HG02571 (cell line): ENCODE data around the gene SLC4A7.
"Not testable (repeated sequence)": the region's sequence is repeated elsewhere in the genome, so short reads cannot be mapped to it uniquely, and the experiment has no call there.

Experiments used
- ATAC-seq: cut with Tn5 transposase; IDR thresholded peaks from one replicate; pipeline ENCODE4 v1.9.1; 2021; ENCODE audit warnings: mild to moderate bottlenecking, moderate library complexity; ENCODE audit not compliant: unreplicated experiment

The SLC4A7 gene

DNA sequence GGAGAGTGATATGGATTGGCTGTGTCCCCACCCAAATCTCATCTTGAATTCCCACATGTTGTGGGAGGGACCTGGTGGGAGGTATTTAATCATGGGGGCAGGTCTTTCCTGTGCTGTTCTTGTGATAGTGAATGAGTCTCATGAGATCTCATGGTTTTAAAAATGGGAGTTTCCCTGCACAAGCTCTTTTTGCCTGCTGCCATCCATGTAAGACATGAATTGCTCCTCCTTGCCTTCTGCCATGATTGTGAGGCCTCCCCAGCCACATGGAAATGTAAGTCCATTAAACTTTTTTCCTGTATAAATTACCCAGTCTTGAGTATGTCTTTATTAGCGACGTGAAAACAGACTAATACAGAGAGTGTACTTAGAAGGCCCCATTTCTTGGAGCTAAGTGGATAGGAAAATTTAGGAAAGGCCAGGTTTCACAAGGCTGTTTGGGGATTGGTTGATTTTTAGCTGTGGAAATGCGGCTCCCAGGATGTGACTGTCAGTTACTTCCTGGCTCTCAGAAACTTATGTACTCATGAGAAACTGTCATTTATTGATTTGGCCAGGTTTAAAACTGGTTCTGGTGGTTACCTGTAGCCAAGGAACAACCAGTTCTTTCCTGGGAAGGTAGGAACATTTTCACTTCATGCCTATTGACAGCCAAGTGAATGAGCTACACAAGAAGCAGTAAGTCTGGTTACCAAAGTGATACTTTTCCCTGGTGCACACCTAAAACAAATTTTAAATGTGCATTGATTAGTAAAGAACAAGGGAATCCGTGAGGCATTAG lies 155.0 kb downstream of the SLC4A7 start:
- not testable (repeated sequence) for ATAC-seq

GRCh38 chr3:27326629-27327545 lies 157.3 kb downstream of the SLC4A7 start:
- no peak for ATAC-seq

- ATAC-seq, result no peak
These were observed 158.0 kb downstream of the SLC4A7 start for GRCh38 chr3:27326202-27326601.

GRCh38 chr3:27325419-27325818 lies 158.8 kb downstream of the SLC4A7 start:
- no peak for ATAC-seq

DNA sequence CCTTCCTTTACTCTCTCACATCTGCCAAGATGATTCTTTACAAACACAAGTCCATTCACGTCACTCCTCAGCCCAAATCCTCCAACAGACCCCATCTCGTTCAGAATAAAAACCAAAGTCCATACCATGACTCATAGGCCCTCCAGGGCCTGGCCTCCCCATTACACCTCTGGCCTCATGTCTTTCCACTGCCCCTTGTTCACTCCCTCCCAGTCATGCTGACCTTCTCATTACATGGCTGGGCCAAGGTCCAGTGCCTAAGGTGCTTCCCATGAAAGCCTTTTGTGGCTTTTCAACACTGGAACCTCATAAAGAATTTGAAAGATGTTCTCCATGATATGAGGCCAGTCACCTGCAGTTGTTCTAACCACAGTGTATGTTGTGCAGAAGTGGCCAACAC lies 159.5 kb downstream of the SLC4A7 start:
- ATAC-seq, result no peak

GRCh38 chr3:27323087-27323570 lies 161.1 kb downstream of the SLC4A7 start:
- ATAC-seq, result no peak
